ENCODE measurements around the gene RBM47.

- TF ChIP-seq EP300 (IDR thresholded peaks at IDR 0.05) (no peak), POLR2A (IDR thresholded peaks at IDR 0.05) (no peak)
Measured at GRCh38 chr4:40406340-40406739, 223.3 kb downstream of the RBM47 start.
